Measurements from ENCODE around the gene ANO8.

Gene ANO8

GRCh38 chr19:17294051-17294891 lies 40.4 kb downstream of the ANO8 start:
- H3K4me3 ChIP-seq (ENCODE audit: control insufficient read depth, low read depth, low read length) = no peak overlapping the region
- DNase-seq (ENCODE audit: low read depth) = no peak
- no peak for TF ChIP-seq CTCF (IDR thresholded peaks at IDR 0.05; ENCODE audit: control insufficient read depth, insufficient read depth, low read depth, low read length, missing control alignments)

GRCh38 chr19:17293605-17294004 lies 41.0 kb downstream of the ANO8 start:
- no peak overlapping the region for H3K4me3 ChIP-seq (ENCODE audit: control insufficient read depth, low read depth, low read length)

GRCh38 chr19:17292301-17293074 lies 42.2 kb downstream of the ANO8 start:
- no peak for DNase-seq (ENCODE audit: low read depth)
- peak; percentile 88 for TF ChIP-seq CTCF (IDR thresholded peaks at IDR 0.05; ENCODE audit: control insufficient read depth, insufficient read depth, low read depth, low read length, missing control alignments)
- peak overlapping the region; percentile 44 for H3K4me3 ChIP-seq (ENCODE audit: control insufficient read depth, low read depth, low read length)

More at GRCh38 chr19:17293605-17294004, 41.0 kb downstream of the ANO8 start:
- no peak for TF ChIP-seq CTCF (IDR thresholded peaks at IDR 0.05; ENCODE audit: control insufficient read depth, insufficient read depth, low read depth, low read length, missing control alignments)
- no peak for DNase-seq (ENCODE audit: low read depth)

- no peak for TF ChIP-seq CTCF (IDR thresholded peaks at IDR 0.05; ENCODE audit: control insufficient read depth, insufficient read depth, low read depth, low read length, missing control alignments)
- H3K4me3 ChIP-seq (ENCODE audit: control insufficient read depth, low read depth, low read length) = peak overlapping the region; percentile 5; the same call in 1 of the 2 replicates
- DNase-seq (ENCODE audit: low read depth) = peak; percentile 61
Measured at GRCh38 chr19:17289489-17289888, 45.2 kb downstream of the ANO8 start.

GRCh38 chr19:17286752-17287151 lies 47.9 kb downstream of the ANO8 start:
- no peak for TF ChIP-seq CTCF (IDR thresholded peaks at IDR 0.05; ENCODE audit: control insufficient read depth, insufficient read depth, low read depth, low read length, missing control alignments)
- H3K4me3 ChIP-seq (ENCODE audit: control insufficient read depth, low read depth, low read length) = no peak overlapping the region
- DNase-seq (ENCODE audit: low read depth) = no peak

- no peak for DNase-seq (ENCODE audit: low read depth)
- no peak for TF ChIP-seq CTCF (IDR thresholded peaks at IDR 0.05; ENCODE audit: control insufficient read depth, insufficient read depth, low read depth, low read length, missing control alignments)
- H3K4me3 ChIP-seq (ENCODE audit: control insufficient read depth, low read depth, low read length) = no peak overlapping the region
Measured at GRCh38 chr19:17286263-17286662, 48.4 kb downstream of the ANO8 start.
